Effector memory CD4-positive, alpha-beta T cell (primary cell): ENCODE results near the gene LRRC36.
A peak's percentile ranks its signal among the peaks of the same experiment; 100 is the strongest.

Experiments used
- DNase-seq, 3 donors: peaks; one replicate each; pipeline ENCODE4 v3.0.0-alpha.2; 2020
- H3K27ac ChIP-seq: 2 replicates; pipeline ENCODE4 v1.7.0; 2013; ENCODE audit warnings: mild to moderate bottlenecking, low read length, moderate library complexity; ENCODE audit not compliant: insufficient read depth, poor library complexity, severe bottlenecking
- H3K27me3 ChIP-seq: replicated peaks from 2 replicates; pipeline ENCODE4 v1.7.0; 2013; ENCODE audit warnings: mild to moderate bottlenecking, low read length; ENCODE audit not compliant: insufficient read depth, control insufficient read depth, poor library complexity, severe bottlenecking
- H3K36me3 ChIP-seq: 2 replicates; pipeline ENCODE4 v1.7.0; 2013; ENCODE audit warnings: mild to moderate bottlenecking, low read length, moderate library complexity; ENCODE audit not compliant: control insufficient read depth, insufficient read depth
- H3K4me1 ChIP-seq: 2 replicates; pipeline ENCODE4 v1.7.0; 2013; ENCODE audit warnings: low read length, mild to moderate bottlenecking; ENCODE audit not compliant: control insufficient read depth, insufficient read depth, poor library complexity, severe bottlenecking
- H3K4me3 ChIP-seq: 2 replicates; pipeline ENCODE4 v1.7.0; 2013; ENCODE audit warnings: low read length, low read depth, mild to moderate bottlenecking; ENCODE audit not compliant: insufficient read depth, poor library complexity, severe bottlenecking
- H3K9me3 ChIP-seq: 2 replicates; pipeline ENCODE4 v1.7.0; 2013; ENCODE audit warnings: mild to moderate bottlenecking, low read length, moderate library complexity; ENCODE audit not compliant: control insufficient read depth

LRRC36 gene

GRCh38 chr16:67430977-67431774 is 104.6 kb downstream of the LRRC36 start, which contains the start of gene HSD11B2:
Gene HSD11B2 (plus strand): TSS chr16:67431121. CDS start chr16:67431249, 128 bp downstream.
- peaks cover 23% of the 10 kb centered on the region for H3K27me3 ChIP-seq
- no peaks in the 10 kb centered on the region for H3K36me3 ChIP-seq
- no peak within 1 kb of the TSS for H3K27ac ChIP-seq
- DNase-seq, result peak in 1 of 3 donors; percentile 6
- H3K4me1 ChIP-seq, result peaks cover 6% of the 10 kb centered on the region
- peak within 1 kb of the TSS; percentile 47 for H3K4me3 ChIP-seq
- no peaks in the 10 kb centered on the region for H3K9me3 ChIP-seq

- Histone ChIP-seq H3K27me3 (peaks cover 23% of the 10 kb centered on the region), H3K4me3 (no peak overlapping the region), H3K27ac (no peak overlapping the region), H3K9me3 (no peaks in the 10 kb centered on the region), H3K36me3 (no peaks in the 10 kb centered on the region), H3K4me1 (peaks cover 6% of the 10 kb centered on the region)
- DNase-seq, result no peak
Observed at GRCh38 chr16:67431775-67432505, 105.3 kb downstream of the LRRC36 start.

DNA sequence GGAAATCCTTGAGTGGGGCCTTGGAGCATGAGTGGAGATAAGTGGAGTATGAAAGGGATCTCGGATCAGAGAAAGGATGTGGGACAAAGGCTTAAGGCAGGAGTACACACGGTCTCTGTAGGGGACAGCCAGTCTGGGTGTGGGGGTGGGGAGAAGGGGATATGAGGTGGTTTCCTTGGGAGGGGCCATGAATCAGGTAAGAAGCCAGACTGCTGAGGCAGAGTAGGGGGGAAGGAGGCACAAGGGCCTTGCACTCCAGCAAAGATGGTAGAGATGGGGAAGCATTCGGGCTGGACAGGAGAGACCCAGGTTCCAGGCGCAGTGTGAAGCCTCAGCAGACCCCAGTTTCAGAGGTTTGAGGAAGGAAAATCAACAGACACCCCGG is 105.9 kb downstream of the LRRC36 start:
- Histone ChIP-seq H3K27me3 (peaks cover 23% of the 10 kb centered on the region), H3K4me1 (peaks cover 6% of the 10 kb centered on the region), H3K36me3 (no peaks in the 10 kb centered on the region), H3K9me3 (no peaks in the 10 kb centered on the region), H3K27ac (no peak overlapping the region), H3K4me3 (no peak overlapping the region)
- DNase-seq, result no peak

DNA sequence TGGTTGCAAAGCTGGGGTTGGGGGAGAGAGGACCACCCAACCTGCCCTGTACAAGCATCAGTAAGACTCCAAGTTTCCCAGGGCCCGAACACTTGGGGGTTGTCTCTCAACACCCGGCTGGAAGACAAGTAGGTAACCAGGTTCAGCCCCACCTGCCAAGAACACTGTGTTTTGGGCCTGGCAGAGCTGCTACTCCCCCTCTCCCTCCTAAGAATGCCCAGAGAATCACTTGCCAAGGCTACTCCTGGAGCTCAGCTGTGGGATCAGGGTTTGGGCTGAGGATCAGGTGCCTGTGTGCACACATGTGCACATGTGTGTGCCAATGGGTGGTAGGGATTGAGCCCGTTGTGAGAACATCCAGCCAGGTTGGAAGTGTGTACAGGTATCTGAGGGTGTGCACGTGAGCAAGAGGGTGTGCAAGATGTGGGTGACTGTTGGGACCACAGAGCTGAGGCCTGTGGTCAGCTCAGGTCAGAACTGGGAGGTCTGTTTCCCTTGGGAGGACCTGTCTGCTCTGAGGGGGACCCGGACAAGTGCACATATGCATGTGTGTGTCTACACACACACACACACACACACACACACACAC is 106.6 kb downstream of the LRRC36 start:
- Histone ChIP-seq H3K4me3 (no peak overlapping the region), H3K27ac (no peak overlapping the region), H3K4me1 (peaks cover 6% of the 10 kb centered on the region), H3K9me3 (no peaks in the 10 kb centered on the region), H3K27me3 (peaks cover 23% of the 10 kb centered on the region), H3K36me3 (peaks cover 7% of the 10 kb centered on the region)
- DNase-seq, result no peak
